DND-41 (cell line): Measurements from ENCODE around the gene GIMAP8.
"Not testable (repeated sequence)": the region's sequence is repeated elsewhere in the genome, so short reads cannot be mapped to it uniquely, and the experiment has no call there.

Source experiments
- ATAC-seq: fragments of 200-7000 bp; cut with Tn5 transposase; 3 replicates; pipeline ENCODE4 v1.9.1; 2021; ENCODE audit warnings: low read depth; ENCODE audit not compliant: insufficient read depth
- DNase-seq: peaks from one replicate; pipeline ENCODE4 v3.0.0-alpha.2; 2020
- H2AFZ ChIP-seq: 2 replicates; pipeline ENCODE4 v1.6.0; 2012; ENCODE audit warnings: low read depth, low read length
- H3K27ac ChIP-seq: 2 replicates; pipeline ENCODE4 v1.5.1; 2012; ENCODE audit warnings: low read length, inconsistent platforms
- H3K27me3 ChIP-seq: fragments of 200-600 bp; sonication (generic); 2 replicates; pipeline ENCODE4 v1.6.0; 2012; ENCODE audit warnings: low read length, mild to moderate bottlenecking, inconsistent platforms; ENCODE audit not compliant: insufficient read depth, poor library complexity
- H3K36me3 ChIP-seq: 2 replicates; pipeline ENCODE4 v1.5.1; 2012; ENCODE audit warnings: low read length, inconsistent platforms; ENCODE audit not compliant: insufficient read depth
- H3K4me1 ChIP-seq: 2 replicates; pipeline ENCODE4 v1.5.1; 2012; ENCODE audit warnings: mild to moderate bottlenecking, low read length; ENCODE audit not compliant: insufficient read depth
- H3K4me2 ChIP-seq: 2 replicates; pipeline ENCODE4 v1.6.0; 2012; ENCODE audit warnings: mild to moderate bottlenecking, moderate library complexity, low read length, inconsistent platforms; ENCODE audit not compliant: insufficient read depth
- H3K4me3 ChIP-seq, 2 experiments: fragments of 200-600 bp in 1 of 2; shearing (Covaris generic) in 1 of 2; 2 replicates each; pipeline ENCODE4 v1.5.1; 2012 to 2016; ENCODE audit warnings: inconsistent platforms in 2 of 2, low read length in 2 of 2, mild to moderate bottlenecking in 2 of 2, low read depth in 1 of 2, moderate library complexity in 1 of 2
- H3K79me2 ChIP-seq: 2 replicates; pipeline ENCODE4 v1.6.0; 2012; ENCODE audit warnings: low read length, inconsistent platforms; ENCODE audit not compliant: insufficient read depth
- H3K9ac ChIP-seq: 2 replicates; pipeline ENCODE4 v1.6.0; 2012; ENCODE audit warnings: low read depth, mild to moderate bottlenecking, inconsistent platforms, low read length, moderate library complexity
- H3K9me3 ChIP-seq: 2 replicates; pipeline ENCODE4 v1.5.1; 2012; ENCODE audit warnings: low read length, moderate library complexity, mild to moderate bottlenecking, inconsistent platforms; ENCODE audit not compliant: insufficient read depth, severe bottlenecking
- H4K20me1 ChIP-seq: 2 replicates; pipeline ENCODE4 v1.6.0; 2012; ENCODE audit warnings: low read length; ENCODE audit not compliant: insufficient read depth
- EZH2 ChIP-seq: IDR thresholded peaks from 3 replicates; pipeline ENCODE4 v1.6.1; 2012; ENCODE audit warnings: borderline replicate concordance, low read depth, mild to moderate bottlenecking, moderate library complexity, low read length, inconsistent platforms; ENCODE audit not compliant: severe bottlenecking
- TF ChIP-seq, protein P1 (sequence below): IDR thresholded peaks from 2 replicates; pipeline ENCODE4 v1.5.1; 2012; ENCODE audit warnings: borderline replicate concordance, low read length, moderate library complexity, mild to moderate bottlenecking; ENCODE audit not compliant: poor library complexity, severe bottlenecking; ENCODE audit errors: extremely low read depth

Gene GIMAP8

GRCh38 chr7:150489782-150490181 lies 39.4 kb downstream of the GIMAP8 start:
- ATAC-seq: no peak
- Histone ChIP-seq H3K27ac (no peak overlapping the region), H3K36me3 (no peaks in the 10 kb centered on the region), H3K4me2 (no peak overlapping the region), H3K9ac (no peak overlapping the region), H3K79me2 (no peaks in the 10 kb centered on the region), H2AFZ (no peak overlapping the region), H3K4me3 (no peak overlapping the region), H3K4me1 (peaks cover 14% of the 10 kb centered on the region), H3K9me3 (no peaks in the 10 kb centered on the region), H3K27me3 (no peaks in the 10 kb centered on the region), H4K20me1 (no peaks in the 10 kb centered on the region)
- DNase-seq: no peak
- TF ChIP-seq, protein P1, sequence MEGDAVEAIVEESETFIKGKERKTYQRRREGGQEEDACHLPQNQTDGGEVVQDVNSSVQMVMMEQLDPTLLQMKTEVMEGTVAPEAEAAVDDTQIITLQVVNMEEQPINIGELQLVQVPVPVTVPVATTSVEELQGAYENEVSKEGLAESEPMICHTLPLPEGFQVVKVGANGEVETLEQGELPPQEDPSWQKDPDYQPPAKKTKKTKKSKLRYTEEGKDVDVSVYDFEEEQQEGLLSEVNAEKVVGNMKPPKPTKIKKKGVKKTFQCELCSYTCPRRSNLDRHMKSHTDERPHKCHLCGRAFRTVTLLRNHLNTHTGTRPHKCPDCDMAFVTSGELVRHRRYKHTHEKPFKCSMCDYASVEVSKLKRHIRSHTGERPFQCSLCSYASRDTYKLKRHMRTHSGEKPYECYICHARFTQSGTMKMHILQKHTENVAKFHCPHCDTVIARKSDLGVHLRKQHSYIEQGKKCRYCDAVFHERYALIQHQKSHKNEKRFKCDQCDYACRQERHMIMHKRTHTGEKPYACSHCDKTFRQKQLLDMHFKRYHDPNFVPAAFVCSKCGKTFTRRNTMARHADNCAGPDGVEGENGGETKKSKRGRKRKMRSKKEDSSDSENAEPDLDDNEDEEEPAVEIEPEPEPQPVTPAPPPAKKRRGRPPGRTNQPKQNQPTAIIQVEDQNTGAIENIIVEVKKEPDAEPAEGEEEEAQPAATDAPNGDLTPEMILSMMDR: no peak
- TF ChIP-seq EZH2: no peak

- not testable (repeated sequence) for H3K9me3 ChIP-seq, H3K27me3 ChIP-seq, ATAC-seq, DNase-seq, H3K4me2 ChIP-seq, H3K4me1 ChIP-seq, H3K36me3 ChIP-seq, H3K27ac ChIP-seq, H3K79me2 ChIP-seq, H4K20me1 ChIP-seq, H3K4me3 ChIP-seq, H2AFZ ChIP-seq, H3K9ac ChIP-seq
Measured at GRCh38 chr7:150493442-150493841, 43.0 kb downstream of the GIMAP8 start.

DNA sequence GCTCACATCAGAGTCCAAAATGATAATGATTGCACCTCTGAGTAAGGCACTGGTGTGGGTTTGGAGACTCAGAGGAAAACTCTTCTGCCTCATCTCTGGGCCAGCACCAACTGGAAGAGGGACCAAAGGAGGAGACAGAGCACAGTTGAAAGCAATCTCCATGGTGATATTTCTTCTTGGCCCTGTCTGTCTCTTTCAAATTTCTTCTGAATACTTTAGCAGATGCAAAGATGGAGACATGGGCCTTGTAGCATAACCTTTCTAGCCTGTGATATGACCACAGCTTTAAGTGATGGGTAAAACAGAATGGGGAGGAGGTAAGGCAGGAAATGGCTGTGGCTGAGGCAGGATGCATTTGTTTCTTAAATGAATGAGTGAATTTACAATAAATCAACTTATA lies 52.1 kb downstream of the GIMAP8 start:
- Histone ChIP-seq H3K4me3 (no peak overlapping the region), H3K27ac (peak overlapping the region; percentile 79), H2AFZ (peak overlapping the region; percentile 51), H4K20me1 (no peaks in the 10 kb centered on the region), H3K9me3 (no peaks in the 10 kb centered on the region), H3K79me2 (no peaks in the 10 kb centered on the region), H3K36me3 (no peaks in the 10 kb centered on the region), H3K4me1 (peaks cover 27% of the 10 kb centered on the region), H3K9ac (peak overlapping the region; percentile 32), H3K27me3 (no peaks in the 10 kb centered on the region), H3K4me2 (peak overlapping the region; percentile 43)
- DNase-seq: peak; percentile 64
- TF ChIP-seq, protein P1: no peak
- no peak for TF ChIP-seq EZH2
- ATAC-seq: peak; percentile 99

- no peaks in the 10 kb centered on the region for H3K36me3 ChIP-seq
- no peaks in the 10 kb centered on the region for H3K27me3 ChIP-seq
- ATAC-seq (peak; percentile 27), DNase-seq (no peak)
- peaks cover 27% of the 10 kb centered on the region for H3K4me1 ChIP-seq
- TF ChIP-seq, protein P1: no peak
- no peak for TF ChIP-seq EZH2
- H4K20me1 ChIP-seq: no peaks in the 10 kb centered on the region
- no peak overlapping the region for H3K9ac ChIP-seq
- H3K4me3 ChIP-seq: no peak overlapping the region
- no peak overlapping the region for H2AFZ ChIP-seq
- no peaks in the 10 kb centered on the region for H3K79me2 ChIP-seq
- H3K9me3 ChIP-seq: no peaks in the 10 kb centered on the region
- peak overlapping the region; percentile 79 for H3K27ac ChIP-seq
- peak overlapping the region; percentile 43 for H3K4me2 ChIP-seq
Measured at GRCh38 chr7:150503155-150503554, 52.7 kb downstream of the GIMAP8 start.
